ENCODE data around the gene UQCC5.

- TF ChIP-seq POLR2A (IDR thresholded peaks at IDR 0.05; ENCODE audit: low read depth) (no peak), CTCF (IDR thresholded peaks at IDR 0.05) (no peak), EP300 (IDR thresholded peaks at IDR 0.05) (no peak), POLR2AphosphoS5 (IDR thresholded peaks at IDR 0.05) (no peak)
Measured at GRCh38 chr3:52557011-52557960, 20.9 kb downstream of the UQCC5 start.

All from esophagus muscularis mucosa (tissue), 4 donors.